ENCODE results near the gene HSPB6.

GRCh38 chr19:35785339-35785627 is 28.5 kb upstream of the HSPB6 start:
- TF ChIP-seq POLR2A (IDR thresholded peaks at IDR 0.05; ENCODE audit: low read length) (no peak), GATA1 (IDR thresholded peaks at IDR 0.05; ENCODE audit: low read depth, low read length) (no peak)

All from erythroblast (primary cell).